IMR-90 (cell line): Measurements from ENCODE around the gene PAGE2B. TPM values are rescaled to one million over a fixed set of nuclear protein-coding genes. Genes with fewer than 3 reads are reported as not detected.

Experiments
- ATAC-seq: fragments of 200-7000 bp; cut with Tn5 transposase; 2 replicates; pipeline ENCODE4 v1.9.1; 2020; ENCODE audit warnings: low read depth, mild to moderate bottlenecking, moderate library complexity
- BruUV-seq: library from RNA; stranded (reverse); fragments of 400-500 nt; replicated peaks from 2 replicates; lab custom pipeline; 2021; lab: Mats Ljungman, UMichigan
- CTCF ChIA-PET: fragments of 300-600 bp; formaldehyde crosslinking; extraction: SDS; loops from one replicate; lab custom pipeline; 2021; ENCODE audit warnings: antibody characterized with exemption; lab: Yijun Ruan, JAX
- POLR2A ChIA-PET: fragments of 300-600 bp; sonication (Branson Sonifier 250); formaldehyde crosslinking; loops from one replicate; lab custom pipeline; 2022; ENCODE audit warnings: antibody characterized with exemption; ENCODE audit not compliant: unreplicated experiment; lab: Charles Lee
- DNase-seq: peaks from one replicate; pipeline ENCODE4 v3.0.0; 2013
- H2AFZ ChIP-seq: replicated peaks from 2 replicates; pipeline ENCODE3; 2013; ENCODE audit warnings: low read length, mild to moderate bottlenecking; ENCODE audit not compliant: poor library complexity
- H2AK5ac ChIP-seq: 2 replicates; pipeline ENCODE4 v1.6.1; 2013; ENCODE audit warnings: low read depth, low read length, inconsistent platforms
- H2AK9ac ChIP-seq: replicated peaks from 2 replicates; pipeline ENCODE3; 2013; ENCODE audit warnings: mild to moderate bottlenecking, low read depth, low read length, moderate library complexity; ENCODE audit not compliant: poor library complexity
- H2BK120ac ChIP-seq: 2 replicates; pipeline ENCODE4 v1.6.1; 2013; ENCODE audit warnings: low read depth, low read length, inconsistent platforms
- H2BK15ac ChIP-seq: 3 replicates; pipeline ENCODE4 v1.6.1; 2013; ENCODE audit warnings: low read depth, low read length, inconsistent platforms
- H2BK20ac ChIP-seq: 2 replicates; pipeline ENCODE4 v1.6.1; 2013; ENCODE audit warnings: low read depth, mild to moderate bottlenecking, inconsistent platforms, low read length, moderate library complexity
- H2BK5ac ChIP-seq: 2 replicates; pipeline ENCODE4 v1.6.1; 2013; ENCODE audit warnings: mild to moderate bottlenecking, low read depth, low read length, inconsistent platforms; ENCODE audit not compliant: poor library complexity, severe bottlenecking
- H3K14ac ChIP-seq: replicated peaks from 2 replicates; pipeline ENCODE4 v1.6.1; 2013; ENCODE audit warnings: low read depth, low read length, inconsistent platforms
- H3K18ac ChIP-seq: 2 replicates; pipeline ENCODE4 v1.6.1; 2013; ENCODE audit warnings: low read depth, low read length, control low read depth
- H3K23ac ChIP-seq: 2 replicates; pipeline ENCODE4 v1.6.1; 2013; ENCODE audit warnings: low read depth, low read length, inconsistent platforms
- H3K27ac ChIP-seq: 2 replicates; pipeline ENCODE4 v1.5.1; 2013; ENCODE audit warnings: mild to moderate bottlenecking, control low read depth, low read length; ENCODE audit not compliant: insufficient read depth
- H3K27me3 ChIP-seq: 2 replicates; pipeline ENCODE4 v1.6.1; 2013; ENCODE audit warnings: low read length; ENCODE audit not compliant: control insufficient read depth, insufficient read depth
- H3K36me3 ChIP-seq: 2 replicates; pipeline ENCODE4 v1.6.1; 2013; ENCODE audit warnings: low read length, mixed read lengths; ENCODE audit not compliant: control insufficient read depth, insufficient read depth
- H3K4ac ChIP-seq: 2 replicates; pipeline ENCODE4 v1.6.1; 2013; ENCODE audit warnings: low read depth, low read length, inconsistent platforms
- H3K4me1 ChIP-seq: 2 replicates; pipeline ENCODE4 v1.6.1; 2013; ENCODE audit warnings: low read length, mixed read lengths; ENCODE audit not compliant: control insufficient read depth, insufficient read depth
- H3K4me2 ChIP-seq: 2 replicates; pipeline ENCODE4 v1.6.1; 2013; ENCODE audit warnings: low read depth, mild to moderate bottlenecking, control low read depth, low read length, moderate library complexity
- H3K4me3 ChIP-seq: 2 replicates; pipeline ENCODE4 v1.5.1; 2013; ENCODE audit warnings: low read depth, mild to moderate bottlenecking, control low read depth, low read length, moderate library complexity; ENCODE audit not compliant: insufficient read depth
- H3K56ac ChIP-seq: 2 replicates; pipeline ENCODE4 v1.6.1; 2013; ENCODE audit warnings: low read length, inconsistent platforms; ENCODE audit not compliant: insufficient read depth; ENCODE audit errors: extremely low read depth
- H3K79me1 ChIP-seq, 2 experiments: 2 replicates each; pipeline ENCODE4 v1.6.1; 2013; ENCODE audit warnings: low read length in 2 of 2, inconsistent platforms in 1 of 2, low read depth in 1 of 2
- H3K9ac ChIP-seq: 2 replicates; pipeline ENCODE4 v1.6.1; 2013; ENCODE audit warnings: low read depth, low read length, control low read depth
- H3K9me1 ChIP-seq: 2 replicates; pipeline ENCODE4 v1.6.1; 2013; ENCODE audit warnings: low read length, inconsistent platforms; ENCODE audit not compliant: insufficient read depth
- H3K9me3 ChIP-seq: 2 replicates; pipeline ENCODE4 v1.6.1; 2013; ENCODE audit warnings: low read length; ENCODE audit not compliant: control insufficient read depth, insufficient read depth
- H4K20me1 ChIP-seq: 2 replicates; pipeline ENCODE4 v1.6.1; 2013; ENCODE audit warnings: low read length, inconsistent platforms; ENCODE audit not compliant: insufficient read depth
- H4K5ac ChIP-seq: 2 replicates; pipeline ENCODE4 v1.6.1; 2013; ENCODE audit warnings: mild to moderate bottlenecking, low read depth, low read length, control low read depth
- H4K8ac ChIP-seq, 2 experiments: 2 replicates each; pipeline ENCODE4 v1.6.1; 2013; ENCODE audit warnings: low read depth in 2 of 2, low read length in 2 of 2, control low read depth in 1 of 2, inconsistent platforms in 1 of 2
- H4K91ac ChIP-seq: 2 replicates; pipeline ENCODE4 v1.6.1; 2013; ENCODE audit warnings: low read depth, low read length, inconsistent platforms; ENCODE audit not compliant: insufficient read depth
- CEBPB ChIP-seq: IDR thresholded peaks from 2 replicates; pipeline ENCODE4 v1.6.1; 2012; ENCODE audit warnings: low read depth, low read length, improper control_type of control experiment
- FOS ChIP-seq: fragments of 150-350 bp; IDR thresholded peaks from 2 replicates; pipeline ENCODE4 v1.6.1; 2016; ENCODE audit warnings: low read depth, low read length
- MAZ ChIP-seq: IDR thresholded peaks from 2 replicates; pipeline ENCODE4 v1.6.1; 2012; ENCODE audit warnings: low read depth, mild to moderate bottlenecking, low read length, improper control_type of control experiment, moderate library complexity, borderline replicate concordance
- NFE2L2 ChIP-seq: fragments of 150-350 bp; IDR thresholded peaks from 2 replicates; pipeline ENCODE4 v1.6.1; 2016; ENCODE audit warnings: low read depth, mild to moderate bottlenecking, low read length
- POLR2A ChIP-seq: IDR thresholded peaks from 2 replicates; pipeline ENCODE4 v1.6.1; 2012; ENCODE audit warnings: mild to moderate bottlenecking, low read depth, low read length
- RAD21 ChIP-seq: IDR thresholded peaks from 2 replicates; pipeline ENCODE4 v1.6.1; 2012; ENCODE audit warnings: low read length, improper control_type of control experiment
- RCOR1 ChIP-seq: IDR thresholded peaks from 2 replicates; pipeline ENCODE4 v1.6.1; 2012; ENCODE audit warnings: mild to moderate bottlenecking, low read length, improper control_type of control experiment; ENCODE audit not compliant: insufficient replicate concordance
- RFX5 ChIP-seq: IDR thresholded peaks from 2 replicates; pipeline ENCODE4 v1.8.0; 2012; ENCODE audit warnings: low read depth, mild to moderate bottlenecking, low read length, moderate library complexity
- USF2 ChIP-seq: fragments of 150-350 bp; IDR thresholded peaks from 2 replicates; pipeline ENCODE4 v1.6.1; 2017; ENCODE audit warnings: mild to moderate bottlenecking, antibody characterized with exemption, low read length, low read depth
- dilution Hi-C: fragments of 300-500 bp; cut with HindIII; formaldehyde crosslinking; loops from one replicate; pipeline ENCODE4 v1.14.3; 2018; ENCODE audit warnings: low sequenced_read_pairs; ENCODE audit not compliant: unreplicated experiment
- in situ Hi-C: fragments of 300-500 bp; cut with MboI; formaldehyde crosslinking; loops from 3 replicates; pipeline ENCODE4 v1.14.3; 2019; ENCODE audit warnings: low sequenced_read_pairs, inconsistent platforms, mixed read lengths
- intact Hi-C: fragments of 100-400 bp; cut with micrococcal nuclease; formaldehyde crosslinking; loops from 2 replicates; pipeline ENCODE4 v1.10.0; 2022
- polyA plus RNA-seq, 3 experiments: library from polyadenylated mRNA; depleted of rRNA; stranded (reverse); fragments of >200 nt; gene quantifications; 2 replicates each; pipeline ENCODE4 v1.2.3, GENCODE V29; 2012; ENCODE audit warnings: low replicate concordance in 1 of 3
- total RNA-seq: library from RNA; depleted of rRNA; stranded (reverse); fragments of >200 nt; gene quantifications from 2 replicates; pipeline ENCODE4 v1.2.3, GENCODE V29; 2012

PAGE2B gene
- total and polyA plus RNA-seq, 2 of the 4 experiments (the other 2 are of a cell fraction), result not detected

DNA sequence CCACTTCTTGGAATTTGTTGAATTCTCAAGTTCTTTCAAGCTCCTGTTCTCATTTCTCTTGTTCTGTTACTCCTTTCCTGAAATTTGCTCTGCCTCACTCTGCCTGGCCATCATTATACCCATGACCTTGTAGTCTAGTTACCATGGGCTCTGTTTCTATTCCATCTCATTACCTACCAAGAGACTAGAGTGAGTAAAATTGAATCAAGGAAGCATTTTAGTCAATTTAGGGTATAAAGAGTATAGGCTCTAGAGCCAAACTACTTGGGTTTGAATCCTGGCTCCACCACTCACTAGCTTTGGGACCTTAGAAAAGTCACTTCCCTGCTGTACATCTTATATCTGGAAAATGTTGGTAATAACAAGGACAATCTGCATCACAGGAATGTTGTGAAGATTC lies 46.2 kb upstream of the PAGE2B start:
- H3K27ac ChIP-seq, result no peak overlapping the region
- no peak overlapping the region for H3K4ac ChIP-seq
- dilution Hi-C loops, result no loop called here
- H4K8ac ChIP-seq, result no peak overlapping the region
- H3K9ac ChIP-seq, result no peak overlapping the region
- H3K27me3 ChIP-seq, result peaks cover 11% of the 10 kb centered on the region
- no peaks in the 10 kb centered on the region for H3K9me3 ChIP-seq
- H2BK15ac ChIP-seq, result no peak overlapping the region
- no peak overlapping the region for H4K5ac ChIP-seq
- no peak overlapping the region for H3K4me2 ChIP-seq
- H2AFZ ChIP-seq, result no peak overlapping the region
- intact Hi-C loops, result no loop called here
- H3K4me3 ChIP-seq, result no peak overlapping the region
- no peak overlapping the region for H3K23ac ChIP-seq
- POLR2A ChIA-PET, result no interaction called here
- no peak overlapping the region for H2BK120ac ChIP-seq
- no peak overlapping the region for H3K18ac ChIP-seq
- H2AK5ac ChIP-seq, result no peak overlapping the region
- H3K79me1 ChIP-seq, result no peaks in the 10 kb centered on the region
- H2BK5ac ChIP-seq, result no peak overlapping the region
- H3K4me1 ChIP-seq, result no peaks in the 10 kb centered on the region
- no peak for DNase-seq
- no TSS peak for BruUV-seq
- no peak overlapping the region for H2BK20ac ChIP-seq
- no peaks in the 10 kb centered on the region for H3K9me1 ChIP-seq
- H3K14ac ChIP-seq, result no peak overlapping the region
- H3K36me3 ChIP-seq, result no peaks in the 10 kb centered on the region
- CTCF ChIA-PET, result no interaction called here
- TF ChIP-seq RAD21 (no peak), RFX5 (no peak), RCOR1 (no peak), MAZ (no peak), CEBPB (no peak), USF2 (no peak), NFE2L2 (no peak), POLR2A (no peak), FOS (no peak)
- H2AK9ac ChIP-seq, result no peak overlapping the region
- no peak for ATAC-seq
- H4K20me1 ChIP-seq, result no peaks in the 10 kb centered on the region
- in situ Hi-C loops, result no loop called here
- H3K56ac ChIP-seq, result no peak overlapping the region
- H4K91ac ChIP-seq, result no peak overlapping the region
